Astrocyte (in vitro differentiated cells and primary cell): ENCODE results near the gene DYSF. TPM values are rescaled to one million over a fixed set of nuclear protein-coding genes. Genes with fewer than 3 reads are reported as not detected.

Experiments used
- DNase-seq: peaks from one replicate; pipeline ENCODE4 v3.0.0-alpha.2; 2010; ENCODE audit warnings: low read depth
- FAIRE-seq: peaks from 2 replicates; lab custom pipeline; 2011; peaks lifted over from hg19 to GRCh38; lab: Jason Lieb, UNC
- H2AFZ ChIP-seq: 2 replicates; pipeline ENCODE4 v1.6.0; 2012; ENCODE audit warnings: low read depth, low read length, inconsistent platforms
- H3K27ac ChIP-seq: 2 replicates; pipeline ENCODE4 v1.5.1; 2011; ENCODE audit warnings: low read depth, low read length, inconsistent platforms
- H3K27me3 ChIP-seq: 2 replicates; pipeline ENCODE4 v1.6.0; 2011; ENCODE audit warnings: low read length, inconsistent platforms; ENCODE audit not compliant: insufficient read depth
- H3K36me3 ChIP-seq: 2 replicates; pipeline ENCODE4 v1.5.1; 2011; ENCODE audit warnings: low read length, inconsistent platforms; ENCODE audit not compliant: insufficient read depth
- H3K4me1 ChIP-seq: 2 replicates; pipeline ENCODE4 v1.5.1; 2011; ENCODE audit warnings: low read length, inconsistent platforms; ENCODE audit not compliant: insufficient read depth
- H3K4me2 ChIP-seq: 2 replicates; pipeline ENCODE4 v1.6.0; 2012; ENCODE audit warnings: low read length, inconsistent platforms
- H3K4me3 ChIP-seq: 2 replicates; pipeline ENCODE4 v1.5.1; 2011; ENCODE audit warnings: low read depth, mild to moderate bottlenecking, low read length, inconsistent platforms; ENCODE audit not compliant: insufficient read depth
- H3K79me2 ChIP-seq: 2 replicates; pipeline ENCODE4 v1.6.0; 2012; ENCODE audit warnings: mild to moderate bottlenecking, low read length, inconsistent platforms; ENCODE audit not compliant: insufficient read depth
- H3K9ac ChIP-seq: 2 replicates; pipeline ENCODE4 v1.6.0; 2012; ENCODE audit warnings: mild to moderate bottlenecking, low read length, inconsistent platforms
- H3K9me3 ChIP-seq: 2 replicates; pipeline ENCODE4 v1.5.1; 2012; ENCODE audit warnings: low read depth, mild to moderate bottlenecking, low read length, inconsistent platforms; ENCODE audit not compliant: insufficient read depth
- H4K20me1 ChIP-seq: 2 replicates; pipeline ENCODE4 v1.6.0; 2012; ENCODE audit warnings: low read length, inconsistent platforms; ENCODE audit not compliant: insufficient read depth
- H3K27ac Mint-ChIP-seq: one replicate; pipeline ENCODE4 v1.8.0; 2021; ENCODE audit warnings: mild to moderate bottlenecking, mixed read lengths; ENCODE audit not compliant: unreplicated experiment
- H3K27me3 Mint-ChIP-seq: one replicate; pipeline ENCODE4 v1.8.0; 2021; ENCODE audit warnings: low read depth, mixed read lengths; ENCODE audit not compliant: unreplicated experiment
- H3K36me3 Mint-ChIP-seq: one replicate; pipeline ENCODE4 v1.8.0; 2021; ENCODE audit warnings: low read depth, mixed read lengths; ENCODE audit not compliant: unreplicated experiment
- H3K4me1 Mint-ChIP-seq: one replicate; pipeline ENCODE4 v1.8.0; 2021; ENCODE audit warnings: low read depth, mixed read lengths; ENCODE audit not compliant: unreplicated experiment
- H3K4me3 Mint-ChIP-seq: one replicate; pipeline ENCODE4 v1.8.0; 2021; ENCODE audit warnings: mild to moderate bottlenecking, moderate library complexity, mixed read lengths; ENCODE audit not compliant: unreplicated experiment
- H3K9me3 Mint-ChIP-seq: one replicate; pipeline ENCODE4 v1.8.0; 2021; ENCODE audit warnings: mild to moderate bottlenecking, mixed read lengths; ENCODE audit not compliant: unreplicated experiment
- CTCF ChIP-seq: IDR thresholded peaks from 2 replicates; pipeline ENCODE4 v1.5.1; 2011; ENCODE audit warnings: low read depth, mild to moderate bottlenecking, inconsistent platforms, low read length, moderate library complexity; ENCODE audit not compliant: insufficient read depth
- EZH2 ChIP-seq: IDR thresholded peaks from 2 replicates; pipeline ENCODE4 v1.6.1; 2012; ENCODE audit warnings: mild to moderate bottlenecking, low read length, inconsistent platforms; ENCODE audit not compliant: insufficient read depth
- total RNA-seq: library from RNA; stranded (reverse); gene quantifications from 2 replicates; pipeline ENCODE4 v1.2.1, GENCODE V29; 2021

Gene DYSF
- total RNA-seq, 1 donor from 2014 or later: 123 TPM

- Histone ChIP-seq H3K4me3 (no peak overlapping the region), H3K36me3 (no peaks in the 10 kb centered on the region), H3K9ac (no peak overlapping the region), H3K79me2 (no peaks in the 10 kb centered on the region), H3K9me3 (no peaks in the 10 kb centered on the region), H3K27ac (no peak overlapping the region), H3K4me1 (peaks cover 3% of the 10 kb centered on the region), H2AFZ (peak overlapping the region; percentile 47), H3K27me3 (no peaks in the 10 kb centered on the region), H4K20me1 (no peaks in the 10 kb centered on the region), H3K4me2 (peak overlapping the region; percentile 22)
- H3K9me3 Mint-ChIP-seq: peaks cover 3% of the 10 kb centered on the region
- TF ChIP-seq CTCF (no peak), EZH2 (no peak)
- H3K4me3 Mint-ChIP-seq: no peak overlapping the region
- no peak for DNase-seq
- FAIRE-seq: no peak
- peaks cover 4% of the 10 kb centered on the region for H3K4me1 Mint-ChIP-seq
- peak overlapping the region; percentile 41 for H3K27ac Mint-ChIP-seq
- H3K36me3 Mint-ChIP-seq: peaks cover 58% of the 10 kb centered on the region
- peaks cover 15% of the 10 kb centered on the region for H3K27me3 Mint-ChIP-seq
Observed at GRCh38 chr2:71578767-71579342, 125.5 kb downstream of the DYSF start.

GRCh38 chr2:71581026-71581425 lies 127.7 kb downstream of the DYSF start:
- no peak overlapping the region for H3K4me3 Mint-ChIP-seq
- Histone ChIP-seq H3K4me2 (no peak overlapping the region), H3K4me3 (no peak overlapping the region), H2AFZ (no peak overlapping the region), H3K27ac (no peak overlapping the region), H3K27me3 (no peaks in the 10 kb centered on the region), H3K9me3 (no peaks in the 10 kb centered on the region), H3K36me3 (no peaks in the 10 kb centered on the region), H3K9ac (no peak overlapping the region), H3K79me2 (no peaks in the 10 kb centered on the region), H4K20me1 (no peaks in the 10 kb centered on the region), H3K4me1 (peaks cover 3% of the 10 kb centered on the region)
- H3K4me1 Mint-ChIP-seq: peaks cover 8% of the 10 kb centered on the region
- H3K9me3 Mint-ChIP-seq: peaks cover 3% of the 10 kb centered on the region
- TF ChIP-seq EZH2: no peak
- TF ChIP-seq CTCF: no peak
- H3K36me3 Mint-ChIP-seq: peaks cover 57% of the 10 kb centered on the region
- no peak overlapping the region for H3K27ac Mint-ChIP-seq
- DNase-seq: no peak
- H3K27me3 Mint-ChIP-seq: peaks cover 12% of the 10 kb centered on the region
- FAIRE-seq: no peak

- H3K4me1 ChIP-seq: peaks cover 3% of the 10 kb centered on the region
- H3K4me2 ChIP-seq: no peak overlapping the region
- H3K79me2 ChIP-seq: no peaks in the 10 kb centered on the region
- H3K9ac ChIP-seq: no peak overlapping the region
- Mint-ChIP-seq H3K4me3 (no peak overlapping the region), H3K27ac (peak overlapping the region; percentile 72), H3K9me3 (no peaks in the 10 kb centered on the region), H3K36me3 (peaks cover 50% of the 10 kb centered on the region), H3K4me1 (peaks cover 8% of the 10 kb centered on the region), H3K27me3 (peaks cover 10% of the 10 kb centered on the region)
- DNase-seq (peak; percentile 16), FAIRE-seq (no peak)
- H4K20me1 ChIP-seq: no peaks in the 10 kb centered on the region
- no peak overlapping the region for H3K4me3 ChIP-seq
- TF ChIP-seq EZH2 (no peak), CTCF (no peak)
- H3K9me3 ChIP-seq: no peaks in the 10 kb centered on the region
- H3K27ac ChIP-seq: no peak overlapping the region
- no peaks in the 10 kb centered on the region for H3K36me3 ChIP-seq
- H2AFZ ChIP-seq: no peak overlapping the region
- no peaks in the 10 kb centered on the region for H3K27me3 ChIP-seq
Observed at GRCh38 chr2:71583876-71584275, 130.5 kb downstream of the DYSF start.
